HG02885 (cell line): ENCODE measurements around the gene HOXB7.

Source experiments
- ATAC-seq: cut with Tn5 transposase; IDR thresholded peaks from one replicate; pipeline ENCODE4 v1.9.1; 2021; ENCODE audit warnings: mild to moderate bottlenecking; ENCODE audit not compliant: unreplicated experiment, poor library complexity

Gene HOXB7

DNA sequence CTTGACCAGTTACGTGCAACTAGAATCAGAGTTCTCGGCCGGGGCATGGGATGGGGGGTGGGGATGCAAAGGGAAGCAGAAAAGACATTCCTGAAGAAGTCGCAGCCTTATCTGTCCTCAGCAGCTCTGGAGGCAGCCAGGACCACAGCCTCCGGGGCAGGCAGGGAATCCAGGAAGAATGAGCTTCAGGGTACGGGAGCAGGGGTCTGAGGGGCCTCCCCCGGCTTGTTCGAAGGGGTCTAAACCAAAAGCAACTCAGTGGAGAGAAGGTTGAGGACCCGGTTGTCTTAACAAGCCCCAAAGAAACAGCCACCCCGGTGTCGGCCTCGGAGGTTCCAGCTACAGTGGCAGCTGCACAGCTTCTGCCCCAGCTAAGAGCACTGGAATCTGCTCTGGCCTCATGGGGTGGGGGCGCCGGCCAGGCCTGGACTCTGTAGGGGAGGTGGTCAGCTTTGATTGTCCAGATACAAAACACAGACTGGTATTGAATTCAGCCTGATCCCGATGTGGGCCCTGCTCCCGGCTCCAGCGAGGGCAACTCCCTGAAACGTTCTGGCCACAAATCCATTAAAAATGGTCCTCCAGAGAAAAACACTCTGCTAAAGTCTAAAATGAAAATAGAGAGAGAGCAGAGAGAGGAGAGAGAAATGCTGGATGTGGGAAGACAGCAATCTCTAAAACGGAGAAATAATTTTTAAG, 40.3 kb downstream of the HOXB7 start:
- no peak for ATAC-seq

DNA sequence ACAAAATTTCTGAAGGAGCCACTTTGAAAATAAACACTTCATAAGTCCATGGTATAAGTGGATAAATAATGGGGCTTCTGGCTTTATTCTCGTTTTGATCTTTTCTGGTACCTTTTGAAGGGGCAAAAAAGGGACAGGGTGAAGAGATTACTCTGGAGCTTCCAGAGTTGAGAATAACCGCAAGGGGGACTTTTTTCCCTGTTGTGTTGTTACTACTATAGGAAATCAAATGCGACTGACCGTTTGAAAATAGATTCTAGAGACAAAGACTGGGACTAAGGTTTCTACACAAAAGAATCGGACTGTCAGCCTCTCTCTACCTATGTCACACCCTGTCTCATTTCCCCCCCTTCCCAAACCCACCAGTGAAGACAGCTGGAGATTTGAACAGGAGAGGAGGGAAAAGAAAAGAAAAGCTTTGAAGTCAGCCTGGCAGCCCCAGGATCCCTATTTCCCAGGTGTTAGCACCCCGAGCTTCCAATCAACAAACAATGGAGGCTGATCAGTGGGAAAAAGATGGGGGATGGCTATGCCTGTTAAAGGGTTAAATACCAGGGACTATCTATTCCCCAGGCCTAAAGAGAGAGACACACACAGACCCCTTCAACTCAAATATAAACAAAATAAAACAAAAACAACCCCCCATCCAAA, 41.0 kb downstream of the HOXB7 start:
- no peak for ATAC-seq

DNA sequence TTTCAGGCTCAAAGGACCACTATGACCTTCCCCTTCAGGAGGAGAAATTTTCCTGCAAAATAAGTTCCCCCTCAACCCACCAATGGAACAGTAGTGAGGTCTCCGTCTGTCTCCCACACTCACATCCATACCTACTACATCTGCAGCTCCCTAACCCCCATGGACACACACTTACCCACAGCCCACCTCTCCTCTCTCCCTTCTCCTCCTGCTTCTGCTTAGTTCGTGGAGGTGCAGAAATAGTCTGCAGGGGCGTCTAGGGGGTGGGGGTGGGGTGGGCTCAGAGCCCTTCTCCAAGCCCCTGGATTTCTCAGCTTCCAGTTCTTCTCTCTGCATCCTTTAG, 41.6 kb downstream of the HOXB7 start:
- ATAC-seq = no peak

DNA sequence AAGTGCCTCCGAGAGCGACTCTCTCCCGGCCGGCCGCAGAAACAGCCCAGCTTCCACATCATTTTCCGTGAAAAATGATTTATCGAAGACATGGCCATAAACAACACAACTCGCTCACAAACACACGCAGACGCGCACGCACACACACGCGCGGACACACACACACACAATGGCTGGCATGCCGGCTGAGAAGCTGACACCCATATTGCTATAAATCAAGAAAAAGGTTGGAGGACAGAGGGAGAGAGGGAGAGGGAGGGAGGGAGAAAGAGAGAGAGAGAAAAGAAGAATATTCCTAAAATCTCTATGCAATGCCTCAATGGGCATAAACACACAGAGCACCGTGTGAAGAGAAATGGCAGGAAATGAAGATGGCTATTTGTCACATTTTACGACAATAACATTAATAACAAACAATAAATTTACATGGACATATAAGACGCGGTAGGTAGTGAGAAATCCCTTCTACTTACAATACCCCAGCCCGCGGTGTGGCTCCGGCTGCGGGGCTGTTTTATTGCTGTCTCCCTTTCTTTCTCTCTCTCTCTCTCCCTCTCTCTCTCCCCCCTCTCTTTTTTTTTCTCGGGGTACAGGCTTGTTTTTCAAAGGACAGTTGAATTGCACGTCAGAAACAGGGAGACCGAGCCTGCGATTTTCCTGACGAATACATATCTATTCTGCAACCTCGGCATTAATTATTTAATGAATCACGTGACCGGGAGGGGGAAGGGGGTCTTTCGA, 42.1 kb downstream of the HOXB7 start:
- ATAC-seq = no peak

DNA sequence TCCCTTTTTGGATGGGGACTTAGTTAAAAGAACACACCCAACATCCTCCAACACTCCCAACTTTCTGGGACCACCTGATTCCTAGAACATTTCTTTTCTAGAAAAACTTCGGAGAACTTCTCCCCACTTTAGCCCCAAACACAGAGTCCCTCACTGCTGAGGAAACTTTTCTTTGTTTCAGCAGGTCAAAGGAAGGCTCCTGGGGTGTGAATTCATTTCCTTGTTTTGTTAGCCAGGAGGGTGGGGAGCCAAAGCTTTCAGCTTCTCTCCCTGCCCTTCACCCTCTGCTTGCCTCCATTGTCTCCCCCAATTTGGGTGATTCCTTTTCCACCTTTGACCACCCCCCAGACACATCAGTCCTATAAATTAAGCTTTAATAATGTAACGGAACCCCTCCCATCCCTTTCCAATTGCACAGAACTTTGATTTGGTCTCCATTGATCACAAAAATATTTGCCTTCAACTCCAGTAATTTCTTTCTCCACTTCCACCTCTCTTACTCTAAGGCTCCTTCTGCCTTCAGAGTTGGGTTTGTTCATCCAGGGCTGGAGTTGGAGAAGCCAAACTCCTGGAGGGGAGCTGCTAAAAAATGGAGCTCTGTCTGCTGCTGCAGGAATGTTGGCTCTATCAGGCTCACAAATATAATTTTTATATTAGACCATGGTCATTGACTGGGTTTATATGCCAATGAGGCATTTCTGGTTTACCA, 43.0 kb downstream of the HOXB7 start:
- no peak for ATAC-seq

DNA sequence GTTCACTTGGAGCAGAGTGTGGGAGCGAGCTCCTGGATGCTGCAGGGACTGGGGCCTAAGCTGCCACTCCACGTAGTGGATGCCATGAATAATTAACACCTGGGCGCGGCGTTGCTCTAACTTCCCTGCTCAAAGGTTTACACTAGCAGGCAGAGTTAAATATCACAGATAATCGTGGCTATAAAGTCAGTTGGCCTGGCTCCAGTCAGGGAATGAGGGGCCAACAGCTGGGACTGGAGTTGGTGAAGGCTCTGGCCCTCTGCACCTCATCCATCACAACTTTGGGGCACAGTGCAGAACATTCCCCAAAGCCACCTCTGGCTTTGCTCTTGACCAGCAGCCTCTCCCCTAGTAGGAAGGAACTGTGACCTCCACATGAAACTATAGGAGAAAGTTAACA, 43.6 kb downstream of the HOXB7 start:
- no peak for ATAC-seq

DNA sequence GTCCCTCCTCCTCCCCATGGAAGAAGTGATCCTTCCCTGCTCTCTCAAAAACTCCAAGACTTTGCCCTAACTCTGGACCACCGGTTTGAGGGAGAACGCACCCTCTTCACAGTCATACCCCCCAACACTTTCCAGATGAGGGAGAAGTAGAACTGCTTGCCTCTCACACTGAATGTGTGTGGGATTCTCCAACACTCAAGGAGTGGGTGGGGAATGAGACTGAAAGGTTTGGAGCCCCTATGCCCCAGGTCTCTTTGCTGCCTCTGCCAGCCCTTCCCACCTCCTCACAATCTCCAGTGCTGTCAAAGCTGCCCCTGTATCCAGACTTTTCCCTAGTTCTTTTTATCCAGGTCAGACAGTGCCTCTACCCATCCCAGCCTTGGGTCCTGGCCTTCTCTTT, 44.1 kb downstream of the HOXB7 start:
- no peak for ATAC-seq

DNA sequence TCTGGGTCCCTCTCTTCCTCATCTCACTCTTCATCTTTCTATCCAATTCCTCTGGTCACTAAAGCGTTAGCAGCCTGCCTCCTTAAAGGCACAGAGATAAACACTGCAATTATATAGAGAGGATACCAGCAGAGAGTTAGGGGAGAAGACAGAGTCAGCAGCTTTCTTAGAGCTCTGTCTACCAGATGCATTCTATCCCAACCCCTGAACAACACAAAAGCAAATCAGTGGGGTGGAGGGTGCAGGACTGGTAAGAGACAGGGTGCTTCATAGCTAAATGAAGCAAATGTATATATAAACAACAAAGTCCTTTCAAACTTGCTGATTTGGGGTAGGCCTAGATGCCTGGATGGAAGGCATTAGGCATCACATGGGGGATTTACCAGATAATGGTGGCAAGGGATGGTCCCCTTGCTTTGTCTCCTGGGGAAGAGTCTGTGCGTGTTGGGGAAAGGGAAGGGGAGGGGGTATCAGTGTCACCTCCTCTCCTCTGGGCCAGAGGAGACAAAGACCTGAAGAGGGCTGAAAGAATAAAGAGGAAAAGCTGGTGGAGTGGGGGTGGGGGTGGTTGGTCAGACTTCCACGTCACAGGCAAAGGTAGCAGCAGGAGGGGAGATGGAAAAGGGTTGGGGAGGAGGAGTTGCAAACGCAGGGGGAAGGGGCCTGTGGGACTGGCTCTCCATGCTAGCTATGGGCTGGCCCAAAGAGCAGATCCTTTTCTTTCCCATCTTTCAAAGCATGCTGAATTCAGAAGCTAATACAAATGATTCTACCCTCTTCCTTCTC, 44.7 kb downstream of the HOXB7 start:
- ATAC-seq = no peak

DNA sequence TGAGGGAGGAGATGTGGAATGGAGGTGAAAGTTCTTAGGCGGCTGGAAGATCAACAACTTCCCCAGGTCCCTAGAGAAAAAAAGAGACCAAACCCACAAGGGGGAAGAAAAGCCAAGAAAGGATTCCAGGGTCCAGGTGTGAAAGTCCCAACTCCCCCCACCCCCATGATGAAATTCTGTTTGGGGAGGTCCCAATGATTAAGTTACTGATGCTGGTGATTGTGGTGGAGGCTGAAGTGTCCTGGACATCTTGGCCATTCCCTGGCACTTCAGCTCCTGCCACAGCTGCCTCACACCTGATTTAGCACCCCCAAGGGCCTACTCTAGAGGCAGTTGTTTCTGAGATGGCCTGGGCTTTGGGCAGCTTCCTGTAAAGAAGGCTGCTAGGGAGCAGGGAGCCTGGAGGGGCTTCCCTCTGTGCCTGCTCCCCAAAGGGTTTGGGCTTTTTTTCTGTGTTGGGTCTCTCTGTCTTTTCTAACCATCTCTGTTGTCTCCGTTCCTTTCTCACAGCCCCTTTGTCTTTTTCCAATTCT, 45.7 kb downstream of the HOXB7 start:
- no peak for ATAC-seq

DNA sequence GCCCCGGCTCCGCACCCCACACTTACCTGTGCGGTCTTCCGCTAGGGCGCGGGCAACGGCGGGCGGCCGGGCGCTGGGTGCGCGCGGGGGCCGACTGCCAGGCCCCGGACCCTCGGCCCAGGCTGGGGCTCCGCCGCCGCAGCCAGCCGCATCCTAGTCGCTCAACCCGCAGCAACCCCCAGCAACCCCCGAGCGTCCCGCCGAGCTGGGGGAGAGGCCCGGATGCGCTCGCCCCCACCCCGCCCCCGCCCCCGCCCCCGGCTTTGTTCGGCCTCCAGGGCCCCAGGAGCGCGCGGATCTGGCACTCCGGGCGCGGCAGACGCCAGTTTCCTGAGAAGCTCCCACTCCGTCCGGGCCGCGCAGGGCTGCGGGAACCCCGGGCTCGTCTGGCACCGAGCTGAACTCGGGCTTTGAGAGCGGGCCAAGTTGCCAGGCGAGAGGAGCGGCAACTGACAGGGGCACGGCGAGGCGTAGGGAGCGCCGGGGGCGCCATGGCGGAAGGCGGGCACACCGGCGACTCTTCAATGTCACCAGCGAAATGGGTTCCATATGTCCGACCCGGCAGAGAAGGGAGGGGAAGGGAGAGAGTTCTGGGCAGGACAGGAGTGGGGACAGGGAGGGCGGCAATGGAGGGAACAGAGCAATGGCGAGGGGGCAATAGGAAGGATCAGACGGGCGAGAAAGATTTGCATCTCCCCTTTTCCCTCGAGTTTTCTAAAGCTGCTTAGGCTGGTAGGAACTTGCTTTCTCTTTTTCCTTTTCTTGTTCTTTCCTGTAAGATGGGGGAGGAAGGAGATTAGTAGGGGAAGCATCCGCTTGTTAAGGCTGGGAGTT, 46.4 kb downstream of the HOXB7 start:
- no peak for ATAC-seq

DNA sequence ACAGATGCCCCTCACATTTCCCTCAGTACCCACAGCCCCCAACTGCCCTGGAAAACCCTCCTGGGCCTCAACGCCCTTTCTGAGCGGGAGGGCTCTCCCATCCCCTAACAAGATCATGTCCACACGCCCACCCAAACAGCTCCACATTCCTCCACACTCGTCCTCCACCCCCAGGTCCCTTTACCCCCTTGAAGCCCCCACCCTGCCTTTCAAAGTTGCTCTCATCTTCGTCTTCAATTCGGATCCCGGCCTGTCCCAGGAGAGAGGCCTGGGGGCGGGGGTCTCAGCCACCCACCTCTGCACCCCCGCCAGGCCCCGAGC, 47.0 kb downstream of the HOXB7 start:
- ATAC-seq = no peak

DNA sequence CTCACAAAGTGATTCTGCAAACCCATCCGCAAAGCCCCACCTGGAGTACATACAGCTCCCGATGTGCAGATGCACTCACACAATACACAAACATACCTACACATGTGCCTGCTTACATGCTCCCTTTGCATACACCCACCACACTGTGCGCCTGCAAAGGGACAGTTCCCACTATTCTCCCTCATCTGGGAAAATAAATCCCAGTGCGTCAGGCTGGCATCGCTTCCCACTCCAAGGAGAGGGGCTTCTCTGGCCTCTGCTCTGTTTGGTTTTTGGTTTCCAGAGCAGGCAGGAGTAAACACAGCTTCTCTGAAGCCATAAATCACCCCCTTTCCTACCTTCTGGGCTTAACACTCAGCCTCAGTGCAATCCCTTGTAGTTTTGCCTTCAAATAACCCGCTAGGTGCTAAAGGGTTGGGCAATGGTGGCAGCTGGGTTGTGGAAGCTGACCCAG, 47.4 kb downstream of the HOXB7 start:
- no peak for ATAC-seq

DNA sequence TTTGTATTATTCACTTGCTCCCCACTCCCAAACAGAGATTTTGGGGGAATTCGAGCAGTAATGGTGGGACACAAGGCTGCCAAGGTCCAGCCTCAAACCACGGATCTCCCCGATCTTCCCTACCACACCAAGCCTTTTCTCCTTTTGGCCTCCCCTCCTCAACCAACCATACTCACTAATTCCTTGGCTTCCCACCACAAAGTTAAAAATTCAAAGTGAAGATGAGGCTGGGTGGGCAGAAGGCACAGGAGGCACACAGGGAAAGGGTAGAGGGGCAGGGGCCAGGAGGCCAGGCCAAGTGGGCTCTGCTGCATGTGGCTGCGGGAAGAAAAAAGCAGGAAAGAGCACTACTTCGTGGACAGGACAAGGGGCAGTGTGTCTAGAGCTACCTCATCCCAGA, 47.9 kb downstream of the HOXB7 start:
- ATAC-seq = no peak

DNA sequence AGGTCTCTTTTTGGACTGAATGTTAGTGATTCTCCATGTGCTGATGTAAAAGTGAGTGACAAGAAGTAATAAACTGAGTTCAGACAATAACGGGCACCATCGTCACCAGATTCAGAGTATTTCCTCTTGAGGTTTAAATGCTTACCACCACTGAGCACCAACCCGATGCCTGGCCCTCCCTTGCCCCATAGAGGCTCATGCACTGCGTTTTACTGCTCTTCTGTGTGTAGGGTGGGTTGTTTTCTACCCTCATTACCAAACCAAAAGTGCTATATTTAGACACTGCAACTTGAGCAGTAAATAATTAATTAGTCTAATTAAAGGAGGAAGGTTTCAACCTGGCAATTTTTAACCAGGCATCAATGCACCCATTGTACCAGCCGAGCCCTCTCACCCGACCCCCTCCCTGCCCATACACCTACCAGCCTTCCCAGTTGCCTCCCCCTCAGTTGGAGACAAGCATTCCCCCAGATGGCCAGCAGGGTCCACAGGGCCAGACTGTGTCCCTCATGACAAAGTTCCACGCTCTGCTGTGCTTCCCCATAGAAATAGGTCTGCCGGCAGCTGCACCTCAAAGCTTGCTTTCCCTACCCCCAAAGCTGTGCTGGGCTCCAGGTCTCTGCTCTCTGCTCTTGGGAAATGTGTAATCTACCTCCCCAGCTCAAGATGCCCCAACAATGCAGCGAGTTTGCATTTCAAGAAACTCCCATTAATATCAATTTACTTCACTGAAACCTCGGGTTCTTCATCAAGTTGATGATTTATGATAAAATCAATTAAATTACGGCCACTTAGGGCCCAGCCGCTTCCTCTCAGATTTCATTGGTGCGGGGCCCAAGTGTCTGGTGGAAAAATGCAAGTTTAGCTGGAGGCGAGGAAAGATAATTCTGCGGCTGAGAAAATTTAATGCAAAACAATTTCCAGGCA, 48.7 kb downstream of the HOXB7 start:
- ATAC-seq = no peak

DNA sequence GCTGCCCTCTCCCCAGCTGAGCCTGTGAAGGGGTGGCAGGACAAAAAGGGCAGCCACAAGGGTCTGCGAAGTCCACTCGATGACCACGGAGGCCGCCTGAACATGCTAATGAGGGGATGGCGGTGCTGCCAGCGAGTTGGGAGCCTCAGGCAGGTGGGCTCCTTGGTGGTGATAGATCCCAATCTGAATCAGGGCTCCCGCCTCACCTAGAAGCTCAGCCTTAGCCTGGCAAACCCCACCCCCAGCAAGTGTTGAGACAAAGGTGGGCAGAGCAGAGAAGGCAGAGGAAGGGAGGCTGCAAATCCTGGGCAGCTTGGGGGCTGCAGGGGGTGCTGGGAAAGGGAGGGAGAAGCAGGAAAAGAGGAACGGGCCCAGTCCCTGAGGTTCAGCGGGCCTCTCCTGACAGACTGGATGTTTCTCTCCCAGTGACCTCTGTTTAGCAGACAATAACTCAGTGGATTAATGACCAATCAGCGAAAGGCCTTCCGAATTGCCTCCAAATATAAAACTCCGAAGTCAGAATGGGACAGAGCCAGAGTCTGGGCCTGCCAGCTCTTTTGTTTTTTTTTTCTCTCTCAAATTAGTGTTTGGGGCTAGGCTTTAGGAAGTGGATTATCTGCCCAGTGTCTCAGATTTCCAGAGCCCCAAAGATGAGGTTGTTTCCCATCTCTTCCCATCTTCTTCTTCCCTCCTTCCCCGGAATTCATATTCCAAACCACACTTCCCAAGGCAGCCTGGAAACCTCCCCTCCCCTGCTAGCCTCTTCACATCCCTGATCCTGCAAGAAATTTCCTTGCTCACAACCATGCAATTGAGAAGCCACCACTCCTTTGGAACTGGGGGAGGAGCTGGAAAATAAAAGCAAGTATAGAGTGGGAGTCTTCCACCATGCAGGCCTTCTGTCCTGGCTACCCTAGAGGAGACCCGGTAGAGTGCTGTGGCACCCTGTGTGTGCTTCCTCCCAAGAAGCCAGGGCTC, 50.7 kb downstream of the HOXB7 start:
- ATAC-seq = no peak

DNA sequence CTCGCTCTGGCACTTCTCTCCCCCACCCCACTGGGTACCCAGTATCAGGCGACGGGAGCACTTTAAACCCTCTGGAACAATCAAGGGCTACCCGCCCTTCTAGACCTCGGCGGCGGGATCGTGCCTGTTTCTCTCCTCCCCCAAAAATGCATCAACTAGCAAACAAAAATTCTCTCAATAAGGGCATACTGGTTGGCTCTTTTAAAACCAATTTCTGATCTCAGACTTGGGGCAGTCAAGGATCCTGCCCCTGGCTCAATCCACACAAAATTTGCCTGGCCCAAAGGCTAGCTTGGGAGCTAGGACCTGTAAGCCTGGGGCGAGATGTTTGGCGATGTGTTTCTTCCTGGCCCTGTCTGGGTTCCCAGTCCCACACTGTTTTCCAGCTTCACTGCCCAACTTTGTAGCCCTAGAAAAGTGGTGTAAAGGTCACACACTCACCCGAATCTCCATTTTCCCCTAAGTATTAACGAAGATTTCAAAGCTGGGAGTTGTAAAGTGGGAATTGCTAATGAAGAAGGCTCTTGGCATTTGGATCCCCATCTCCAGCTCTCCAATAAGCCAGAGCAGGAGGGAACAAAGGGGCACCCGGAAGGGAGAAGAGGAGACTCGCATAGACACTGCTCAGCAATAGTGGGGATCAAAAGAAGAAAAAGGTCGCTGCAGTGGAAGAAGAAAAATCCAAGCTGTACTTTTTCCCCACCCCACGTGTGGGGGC, 51.5 kb downstream of the HOXB7 start:
- ATAC-seq = no peak

DNA sequence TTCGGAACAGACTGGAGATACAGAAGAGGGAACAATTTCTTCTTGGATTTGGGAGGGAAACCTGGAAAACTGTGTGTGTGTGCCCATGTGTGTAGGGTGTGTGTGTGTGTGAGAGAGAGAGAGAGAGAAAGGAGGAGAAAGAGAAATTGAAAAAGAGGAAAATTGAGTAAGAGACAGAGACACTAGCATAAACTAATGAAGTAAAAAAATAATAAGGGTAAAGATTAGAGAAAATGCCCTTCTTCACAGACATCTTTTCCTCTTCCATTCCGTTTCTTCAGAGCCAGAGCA, 52.0 kb downstream of the HOXB7 start:
- ATAC-seq = no peak
